NCI-H2196 (cell line): ENCODE measurements around the gene GBF1.

Source experiments
- DNase-seq: peaks from one replicate; lab custom pipeline; 2025; ENCODE audit not compliant: unreplicated experiment; lab: John Stamatoyannopoulos, UW

Gene GBF1

GRCh38 chr10:102389894-102390293, 144.6 kb downstream of the GBF1 start:
- DNase-seq = no peak

- DNase-seq = no peak
These were observed 147.0 kb downstream of the GBF1 start for GRCh38 chr10:102392306-102392705.

GRCh38 chr10:102393411-102394078, 148.2 kb downstream of the GBF1 start:
- DNase-seq = no peak

- DNase-seq = peak; percentile 65
These were observed 148.9 kb downstream of the GBF1 start for GRCh38 chr10:102394079-102394800.

- DNase-seq = peak; percentile 33
These were observed 149.6 kb downstream of the GBF1 start for GRCh38 chr10:102394801-102395399.

- DNase-seq = peak; percentile 64
These were observed 150.3 kb downstream of the GBF1 start, which contains the start of gene NFKB2 for GRCh38 chr10:102395400-102396316. Gene NFKB2, plus strand, starts transcription at chr10:102395705. Its CDS starts 255 bp downstream, at chr10:102395960.

GRCh38 chr10:102396317-102396650, 151.0 kb downstream of the GBF1 start:
- DNase-seq = no peak

- no peak for DNase-seq
These were observed 151.4 kb downstream of the GBF1 start for GRCh38 chr10:102396730-102397151.

- DNase-seq = no peak
These were observed 152.2 kb downstream of the GBF1 start for GRCh38 chr10:102397222-102398171.

GRCh38 chr10:102398172-102399020, 153.1 kb downstream of the GBF1 start:
- DNase-seq = no peak

GRCh38 chr10:102399217-102400021, 154.1 kb downstream of the GBF1 start:
- DNase-seq = peak; percentile 76

GRCh38 chr10:102400076-102400475, 154.7 kb downstream of the GBF1 start:
- DNase-seq = no peak

GRCh38 chr10:102400598-102401341, 155.4 kb downstream of the GBF1 start:
- DNase-seq = no peak

- no peak for DNase-seq
These were observed 156.0 kb downstream of the GBF1 start for GRCh38 chr10:102401342-102401654.

- no peak for DNase-seq
These were observed 156.6 kb downstream of the GBF1 start for GRCh38 chr10:102401735-102402511.

GRCh38 chr10:102402512-102402896, 157.2 kb downstream of the GBF1 start:
- no peak for DNase-seq

GRCh38 chr10:102403115-102403514, 157.8 kb downstream of the GBF1 start:
- DNase-seq = no peak
